HG03571 (cell line): ENCODE data around the gene ARSG.

Source experiments
- ATAC-seq: cut with Tn5 transposase; IDR thresholded peaks from one replicate; pipeline ENCODE4 v1.9.1; 2021; ENCODE audit not compliant: unreplicated experiment

Gene ARSG

DNA sequence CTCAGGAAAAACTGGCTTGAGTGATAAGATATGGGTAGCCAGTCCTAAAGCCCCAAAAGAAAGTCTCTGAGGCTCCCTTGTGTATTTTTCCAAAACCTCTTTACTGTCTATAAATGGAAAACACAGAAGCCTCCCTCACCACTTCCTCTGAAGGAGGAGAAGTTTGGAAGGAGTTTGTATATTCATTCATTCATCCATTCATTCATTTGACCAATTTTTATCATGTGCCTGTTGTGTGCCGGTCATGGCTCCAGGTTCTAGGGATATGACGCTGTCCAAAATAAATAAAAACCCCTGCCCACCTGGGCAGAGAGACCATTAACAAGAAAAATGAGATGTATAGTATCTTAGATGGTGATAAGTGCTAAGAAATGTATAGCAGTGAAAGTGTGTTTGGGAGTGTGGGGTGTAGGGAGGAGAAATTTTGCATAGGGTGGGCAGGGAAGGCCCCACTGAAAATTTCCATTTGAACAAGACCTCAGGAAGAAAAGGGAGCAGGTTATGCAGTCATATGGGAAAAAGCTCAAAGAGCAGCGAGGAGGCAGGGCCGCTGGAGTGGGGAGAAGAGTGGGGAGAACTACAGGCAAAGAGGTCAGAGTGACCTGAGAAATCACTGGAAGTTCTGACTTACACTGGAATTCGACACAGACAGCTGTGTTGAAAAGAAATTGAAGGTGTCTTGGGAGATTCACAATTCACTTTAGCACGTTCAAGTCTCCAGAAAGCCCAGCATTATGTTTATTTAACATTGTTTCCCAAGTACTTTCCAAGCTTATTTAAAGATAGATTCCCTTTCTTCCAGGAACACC is 172.1 kb downstream of the ARSG start:
- ATAC-seq = no peak

DNA sequence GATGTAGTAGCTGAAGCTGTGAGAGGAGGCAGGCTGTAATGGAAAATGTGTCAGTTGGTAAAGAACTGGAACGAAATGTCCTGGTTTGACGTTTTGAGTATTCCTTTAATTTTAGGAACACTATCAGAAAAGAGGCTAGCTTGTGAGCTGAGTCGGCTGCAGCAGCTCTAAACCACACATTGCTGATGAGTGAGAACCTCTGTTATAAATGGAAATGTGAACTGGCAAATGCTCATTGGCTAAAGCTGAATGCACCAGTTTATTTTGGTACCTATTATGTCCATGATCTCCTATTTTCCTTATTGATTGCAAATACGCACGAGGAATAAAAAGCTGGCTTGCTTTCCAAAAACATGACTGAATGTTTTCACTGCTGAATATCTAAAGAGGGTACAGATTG is 177.0 kb downstream of the ARSG start:
- ATAC-seq = no peak

DNA sequence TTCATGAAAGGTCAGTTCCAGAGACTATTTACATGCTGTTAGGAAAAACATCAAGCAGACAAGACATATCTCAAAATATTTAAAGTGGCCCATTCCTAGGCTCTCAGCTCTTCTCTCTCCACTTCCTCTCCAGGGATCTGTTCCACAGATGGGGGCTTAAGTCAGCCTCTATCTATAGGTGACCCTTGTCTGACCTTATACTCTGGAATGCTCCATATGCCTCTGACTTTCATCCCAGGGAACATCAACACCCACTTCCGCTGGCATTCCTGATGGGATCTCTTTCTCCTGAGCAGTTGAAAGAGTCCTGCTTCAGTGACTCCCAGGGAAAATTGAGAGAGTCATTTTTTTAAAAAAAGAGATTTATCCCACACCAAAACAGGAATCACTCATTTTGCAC is 177.5 kb downstream of the ARSG start:
- ATAC-seq = no peak
